Endodermal cell (in vitro differentiated cells): Measurements from ENCODE around the gene ADGRD1. TPM values are rescaled to one million over a fixed set of nuclear protein-coding genes. Genes with fewer than 3 reads are reported as not detected.

Experiments used
- DNase-seq: peaks from one replicate; pipeline ENCODE4 v3.0.0-alpha.2; 2017
- H3K27ac ChIP-seq: 2 replicates; pipeline ENCODE4 v1.5.1; 2013; ENCODE audit warnings: mild to moderate bottlenecking, low read depth, low read length, moderate library complexity
- H3K27me3 ChIP-seq: 2 replicates; pipeline ENCODE4 v1.6.1; 2013; ENCODE audit warnings: mild to moderate bottlenecking, low read length, moderate library complexity; ENCODE audit not compliant: insufficient read depth, control insufficient read depth, poor library complexity, severe bottlenecking
- H3K36me3 ChIP-seq: 2 replicates; pipeline ENCODE4 v1.7.0; 2013; ENCODE audit warnings: mild to moderate bottlenecking, low read length, moderate library complexity; ENCODE audit not compliant: control insufficient read depth, insufficient read depth
- H3K4me1 ChIP-seq: one replicate; pipeline ENCODE4 v1.7.0; 2013; ENCODE audit warnings: low read length; ENCODE audit not compliant: control insufficient read depth, insufficient read depth
- H3K4me3 ChIP-seq: 2 replicates; pipeline ENCODE4 v1.5.1; 2013; ENCODE audit warnings: mild to moderate bottlenecking, low read length, moderate library complexity
- H3K9ac ChIP-seq: 2 replicates; pipeline ENCODE4 v1.6.1; 2013; ENCODE audit warnings: mild to moderate bottlenecking, low read length, moderate library complexity; ENCODE audit not compliant: poor library complexity, severe bottlenecking; ENCODE audit errors: extremely low read depth
- H3K9me3 ChIP-seq: 2 replicates; pipeline ENCODE4 v1.6.1; 2013; ENCODE audit warnings: mild to moderate bottlenecking, low read length, moderate library complexity; ENCODE audit not compliant: control insufficient read depth
- H3K27ac Mint-ChIP-seq: 2 replicates; pipeline ENCODE4 v1.8.0; 2020; ENCODE audit warnings: mixed read lengths
- H3K27me3 Mint-ChIP-seq: 2 replicates; pipeline ENCODE4 v1.8.0; 2021; ENCODE audit warnings: mild to moderate bottlenecking, mixed read lengths; ENCODE audit not compliant: insufficient read depth
- H3K36me3 Mint-ChIP-seq: 2 replicates; pipeline ENCODE4 v1.8.0; 2020; ENCODE audit warnings: low read depth, mixed read lengths
- H3K4me1 Mint-ChIP-seq: 2 replicates; pipeline ENCODE4 v1.8.0; 2020; ENCODE audit warnings: mixed read lengths
- H3K4me3 Mint-ChIP-seq: 2 replicates; pipeline ENCODE4 v1.8.0; 2020; ENCODE audit warnings: mild to moderate bottlenecking, moderate library complexity, mixed read lengths
- H3K9me3 Mint-ChIP-seq: 2 replicates; pipeline ENCODE4 v1.8.0; 2020; ENCODE audit warnings: mild to moderate bottlenecking, mixed read lengths
- WGBS, 2 experiments: methylation state at CpG; one replicate each; pipeline versions ENCODE4 v1.1.5 to v1.1.7; 2013; ENCODE audit warnings: missing lambda C conversion rate in 2 of 2, mixed read lengths in 1 of 2; ENCODE audit not compliant: insufficient coverage in 1 of 2, insufficient read length in 1 of 2; 5-methylcytosine and 5-hydroxymethylcytosine counted together
- total RNA-seq, 2 donors: library from RNA; stranded (reverse); fragmentation: NEBNext Ultra II Directional in 1 of 2; extraction: Animal tissue kit (Norgen Biotek cat#: 25700) in 1 of 2; gene quantifications; 2 replicates in 1 of 2; 3 replicates in 1 of 2; pipeline ENCODE4 v1.2.1, GENCODE V29; 2021
- TF ChIP-seq, protein P1 (sequence below): fragments of 200-600 bp; sonication (generic); conservative IDR thresholded peaks from 2 replicates; pipeline ENCODE4 v1.5.0; 2021; ENCODE audit warnings: antibody characterized with exemption, mild to moderate bottlenecking

ADGRD1 gene
- total RNA-seq, 2 donors from 2014 or later: 1.3 to 2.9 TPM

DNA sequence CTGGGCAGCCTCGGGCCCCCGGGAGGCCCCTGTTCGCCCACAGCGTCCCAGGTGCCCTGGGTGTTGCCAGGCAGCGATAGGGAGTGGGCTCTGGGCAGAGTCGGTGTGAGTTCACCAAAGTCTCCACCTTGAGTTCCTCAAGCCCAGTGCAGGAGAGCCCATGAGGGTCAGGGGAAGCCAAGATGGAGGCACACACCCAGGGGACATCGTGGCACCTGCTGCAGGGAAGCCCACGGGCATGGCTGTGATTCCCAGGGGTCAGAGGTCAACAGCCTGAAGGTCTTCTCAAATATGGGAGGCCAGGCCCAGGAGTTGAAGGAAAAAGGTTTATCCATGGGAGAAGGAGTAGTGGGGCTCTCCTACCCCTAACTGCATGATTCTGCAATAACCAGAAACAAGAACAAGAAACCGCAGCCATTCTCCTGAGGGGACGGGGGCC lies 148.8 kb downstream of the ADGRD1 start:
- H3K9me3 Mint-ChIP-seq: no peaks in the 10 kb centered on the region
- H3K36me3 Mint-ChIP-seq: no peaks in the 10 kb centered on the region
- Histone ChIP-seq H3K4me1 (no peaks in the 10 kb centered on the region), H3K27ac (no peak overlapping the region), H3K9me3 (no peaks in the 10 kb centered on the region), H3K4me3 (no peak overlapping the region), H3K36me3 (no peaks in the 10 kb centered on the region), H3K27me3 (no peaks in the 10 kb centered on the region), H3K9ac (no peak overlapping the region)
- H3K27ac Mint-ChIP-seq: no peak overlapping the region
- DNase-seq: peak; percentile 38
- no peaks in the 10 kb centered on the region for H3K4me1 Mint-ChIP-seq
- 89 to 100% methylated on average over 6 to 10 of the region's 10 CpGs for WGBS, 2 experiments
- no peak overlapping the region for H3K4me3 Mint-ChIP-seq
- peaks cover 15% of the 10 kb centered on the region for H3K27me3 Mint-ChIP-seq
- TF ChIP-seq, protein P1, sequence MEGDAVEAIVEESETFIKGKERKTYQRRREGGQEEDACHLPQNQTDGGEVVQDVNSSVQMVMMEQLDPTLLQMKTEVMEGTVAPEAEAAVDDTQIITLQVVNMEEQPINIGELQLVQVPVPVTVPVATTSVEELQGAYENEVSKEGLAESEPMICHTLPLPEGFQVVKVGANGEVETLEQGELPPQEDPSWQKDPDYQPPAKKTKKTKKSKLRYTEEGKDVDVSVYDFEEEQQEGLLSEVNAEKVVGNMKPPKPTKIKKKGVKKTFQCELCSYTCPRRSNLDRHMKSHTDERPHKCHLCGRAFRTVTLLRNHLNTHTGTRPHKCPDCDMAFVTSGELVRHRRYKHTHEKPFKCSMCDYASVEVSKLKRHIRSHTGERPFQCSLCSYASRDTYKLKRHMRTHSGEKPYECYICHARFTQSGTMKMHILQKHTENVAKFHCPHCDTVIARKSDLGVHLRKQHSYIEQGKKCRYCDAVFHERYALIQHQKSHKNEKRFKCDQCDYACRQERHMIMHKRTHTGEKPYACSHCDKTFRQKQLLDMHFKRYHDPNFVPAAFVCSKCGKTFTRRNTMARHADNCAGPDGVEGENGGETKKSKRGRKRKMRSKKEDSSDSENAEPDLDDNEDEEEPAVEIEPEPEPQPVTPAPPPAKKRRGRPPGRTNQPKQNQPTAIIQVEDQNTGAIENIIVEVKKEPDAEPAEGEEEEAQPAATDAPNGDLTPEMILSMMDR: no peak

DNA sequence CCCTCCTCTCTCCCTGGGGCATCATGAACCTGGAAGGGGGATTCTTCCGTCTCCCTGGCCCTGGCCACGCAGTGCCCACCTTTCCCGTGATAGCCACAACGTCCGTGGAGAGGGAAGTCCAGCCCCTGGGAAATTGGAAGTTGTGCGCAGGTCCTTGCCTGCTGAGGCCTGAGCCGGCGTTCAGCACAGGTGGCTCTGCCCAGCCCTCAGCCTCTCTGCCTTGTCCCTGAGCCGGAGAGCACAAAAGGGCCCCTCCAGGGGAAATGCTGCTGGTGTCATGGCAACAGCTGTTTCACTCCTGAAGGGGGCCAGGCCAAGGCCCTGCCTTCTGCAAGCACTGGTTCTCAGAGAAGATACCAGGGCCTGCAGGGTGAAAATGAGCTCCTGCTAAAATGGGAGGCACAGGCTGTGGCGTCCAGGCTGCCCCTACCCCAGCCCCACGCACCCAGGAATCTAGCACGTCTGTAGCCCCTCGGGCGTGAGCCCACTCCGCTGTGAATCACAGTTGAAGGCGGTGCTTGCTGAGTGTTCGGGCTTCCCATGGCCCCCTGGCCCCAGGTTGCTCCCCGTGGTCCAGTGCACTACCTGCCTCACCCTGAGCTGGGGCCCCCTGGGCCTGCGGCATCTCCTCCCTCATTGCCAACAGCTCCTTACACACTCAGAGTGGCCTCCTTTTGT lies 149.4 kb downstream of the ADGRD1 start:
- peak overlapping the region; percentile 73 for H3K27ac ChIP-seq
- H3K27me3 ChIP-seq: no peaks in the 10 kb centered on the region
- TF ChIP-seq, protein P1: no peak
- no peak overlapping the region for H3K4me3 Mint-ChIP-seq
- H3K4me1 ChIP-seq: no peaks in the 10 kb centered on the region
- no peaks in the 10 kb centered on the region for H3K4me1 Mint-ChIP-seq
- no peaks in the 10 kb centered on the region for H3K9me3 ChIP-seq
- DNase-seq: peak; percentile 43
- no peaks in the 10 kb centered on the region for H3K9me3 Mint-ChIP-seq
- WGBS, 2 experiments: 90% methylated on average over 16 to 19 of the region's 19 CpGs
- H3K27ac Mint-ChIP-seq: no peak overlapping the region
- no peaks in the 10 kb centered on the region for H3K36me3 ChIP-seq
- peaks cover 18% of the 10 kb centered on the region for H3K27me3 Mint-ChIP-seq
- no peaks in the 10 kb centered on the region for H3K36me3 Mint-ChIP-seq
- no peak overlapping the region for H3K9ac ChIP-seq
- no peak overlapping the region for H3K4me3 ChIP-seq

DNA sequence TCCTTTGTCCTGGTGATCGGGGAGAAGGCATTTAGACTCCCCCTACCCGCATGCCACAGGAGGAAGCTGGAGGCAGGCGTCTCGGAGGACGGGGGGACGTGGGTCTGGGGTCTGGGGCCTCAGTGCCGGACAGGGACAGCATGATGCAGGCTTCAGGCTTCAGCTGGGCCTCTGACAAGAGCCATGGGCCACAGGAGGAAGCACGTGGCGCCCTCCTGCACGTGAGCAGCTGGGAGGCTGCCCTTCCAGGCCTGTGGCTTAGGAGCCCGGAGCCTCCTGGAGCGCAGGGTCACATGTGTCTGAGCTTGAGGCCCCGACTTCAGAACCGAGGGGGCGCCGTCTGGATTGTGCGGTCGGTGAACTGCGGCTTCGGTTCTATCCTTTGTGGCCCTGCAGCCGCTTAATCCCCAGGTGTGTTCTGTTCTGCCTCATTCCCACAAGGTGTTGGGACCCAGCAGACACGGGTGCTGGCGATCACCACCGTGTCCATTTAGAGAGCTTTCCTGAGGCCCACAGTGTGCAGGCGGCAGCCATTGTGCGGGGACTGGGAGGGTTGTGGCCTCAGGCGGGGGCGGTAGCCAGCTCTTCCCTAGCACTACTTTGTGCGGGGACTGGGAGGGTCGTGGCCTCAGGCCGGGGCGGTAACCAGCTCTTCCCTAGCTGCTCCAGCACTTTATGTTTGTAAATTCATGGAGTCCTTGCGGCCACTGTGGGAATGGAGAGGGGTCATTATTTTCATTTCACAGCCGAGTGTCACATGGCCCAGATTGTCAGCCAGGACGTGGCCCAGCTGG lies 150.2 kb downstream of the ADGRD1 start:
- Mint-ChIP-seq H3K9me3 (no peaks in the 10 kb centered on the region), H3K36me3 (no peaks in the 10 kb centered on the region), H3K27me3 (peaks cover 18% of the 10 kb centered on the region), H3K4me1 (no peaks in the 10 kb centered on the region), H3K4me3 (no peak overlapping the region), H3K27ac (no peak overlapping the region)
- Histone ChIP-seq H3K4me3 (no peak overlapping the region), H3K27ac (peak overlapping the region; percentile 73), H3K27me3 (no peaks in the 10 kb centered on the region), H3K36me3 (no peaks in the 10 kb centered on the region), H3K9me3 (no peaks in the 10 kb centered on the region), H3K4me1 (no peaks in the 10 kb centered on the region), H3K9ac (no peak overlapping the region)
- peak; percentile 54 for DNase-seq
- 94 to 96% methylated on average over 17 to 35 of the region's 35 CpGs for WGBS, 2 experiments
- TF ChIP-seq, protein P1: no peak
